ENCODE measurements around the gene EFCAB10.

The EFCAB10 gene

DNA sequence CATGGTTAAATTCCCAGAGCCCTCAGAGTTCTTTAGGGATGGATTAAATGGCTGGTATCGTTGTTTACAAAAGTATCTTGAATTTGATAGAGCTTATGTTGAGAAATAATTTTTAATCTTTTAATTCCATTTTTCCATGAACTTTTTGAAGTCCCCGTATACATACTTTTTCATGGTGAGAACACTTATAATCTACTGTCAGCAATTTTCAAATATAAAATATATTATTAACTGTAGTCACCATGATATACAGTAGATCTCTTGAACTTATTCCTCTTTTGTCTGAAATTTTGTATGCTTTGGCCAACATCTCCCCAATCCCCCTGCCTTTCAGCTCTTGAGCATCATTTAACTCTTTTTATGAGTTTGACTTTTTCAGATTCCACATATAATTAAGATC lies 9.4 kb downstream of the EFCAB10 start:
- no peak overlapping the region for H2BK5ac ChIP-seq (ENCODE audit: low read length)
- H2AK5ac ChIP-seq (ENCODE audit: low read depth, low read length) = no peak overlapping the region
- no peak for DNase-seq (ENCODE audit: low spot score)
- no peaks in the 10 kb centered on the region for H3K9me3 ChIP-seq (replicated peaks in 1 of 2; ENCODE audit: control insufficient read depth in 2 of 2, insufficient read depth in 1 of 2, low read depth in 1 of 2, low read length in 2 of 2)
- no peaks in the 10 kb centered on the region for H3K27me3 ChIP-seq (ENCODE audit: control insufficient read depth in 3 of 3, insufficient read depth in 3 of 3, low read depth in 1 of 3, low read length in 3 of 3)
- no peak overlapping the region for H3K14ac ChIP-seq (ENCODE audit: low read length)
- no peak overlapping the region for H2BK120ac ChIP-seq (ENCODE audit: low read depth, low read length)
- no peak overlapping the region for H2AFZ ChIP-seq (ENCODE audit: low read length)
- H3K4me3 ChIP-seq (ENCODE audit: low read length in 2 of 2) = no peak overlapping the region
- WGBS, 2 donors (ENCODE audit: extremely low coverage in 2 of 2, insufficient read length in 2 of 2, insufficient replicate concordance in 1 of 2) = no CpG with 5 or more reads among the region's 2 CpGs
- no peak overlapping the region for H3K4me2 ChIP-seq (ENCODE audit: insufficient read depth, low read length, poor library complexity, severe bottlenecking)
- no peak overlapping the region for H3K4ac ChIP-seq (ENCODE audit: low read length)
- peaks cover 3 to 23% of the 10 kb centered on the region in 2 donors for H3K36me3 ChIP-seq (replicated peaks in 1 of 2; ENCODE audit: control insufficient read depth in 2 of 2, insufficient read depth in 2 of 2, low read length in 2 of 2)
- no peak overlapping the region for H3K18ac ChIP-seq (ENCODE audit: low read length)
- H3K27ac ChIP-seq (replicated peaks; ENCODE audit: low read length) = no peak overlapping the region
- H3K4me1 ChIP-seq (ENCODE audit: control insufficient read depth in 2 of 2, insufficient read depth in 1 of 2, low read depth in 1 of 2, low read length in 2 of 2) = no peaks in the 10 kb centered on the region
- no peak overlapping the region for H2BK15ac ChIP-seq (ENCODE audit: low read length)
- no peak overlapping the region for H4K91ac ChIP-seq (ENCODE audit: low read depth, low read length, poor library complexity)
- H3K9ac ChIP-seq (ENCODE audit: low read depth, low read length, poor library complexity) = no peak overlapping the region
- no peak overlapping the region for H2BK12ac ChIP-seq (ENCODE audit: low read length)
- no peak overlapping the region for H3K23ac ChIP-seq (ENCODE audit: low read depth, low read length, poor library complexity)
- no peaks in the 10 kb centered on the region for H3K79me1 ChIP-seq (ENCODE audit: low read depth, low read length)
- no peak overlapping the region for H4K8ac ChIP-seq (ENCODE audit: low read depth, low read length)

- H2BK120ac ChIP-seq (ENCODE audit: low read depth, low read length) = no peak overlapping the region
- H3K27ac ChIP-seq (replicated peaks; ENCODE audit: low read length) = no peak overlapping the region
- peaks cover 2% of the 10 kb centered on the region for H3K79me1 ChIP-seq (ENCODE audit: low read depth, low read length)
- H3K4me2 ChIP-seq (ENCODE audit: insufficient read depth, low read length, poor library complexity, severe bottlenecking) = no peak overlapping the region
- no peak overlapping the region for H2BK12ac ChIP-seq (ENCODE audit: low read length)
- H3K9ac ChIP-seq (ENCODE audit: low read depth, low read length, poor library complexity) = no peak overlapping the region
- no peak overlapping the region for H2AFZ ChIP-seq (ENCODE audit: low read length)
- no peak for DNase-seq (ENCODE audit: low spot score)
- no CpG with 5 or more reads among the region's 3 CpGs for WGBS, 2 donors (ENCODE audit: extremely low coverage in 2 of 2, insufficient read length in 2 of 2, insufficient replicate concordance in 1 of 2)
- H2BK15ac ChIP-seq (ENCODE audit: low read length) = no peak overlapping the region
- no peak overlapping the region for H3K23ac ChIP-seq (ENCODE audit: low read depth, low read length, poor library complexity)
- no peak overlapping the region for H4K8ac ChIP-seq (ENCODE audit: low read depth, low read length)
- H3K9me3 ChIP-seq (replicated peaks in 1 of 2; ENCODE audit: control insufficient read depth in 2 of 2, insufficient read depth in 1 of 2, low read depth in 1 of 2, low read length in 2 of 2) = no peaks in the 10 kb centered on the region
- no peak overlapping the region for H4K91ac ChIP-seq (ENCODE audit: low read depth, low read length, poor library complexity)
- H2AK5ac ChIP-seq (ENCODE audit: low read depth, low read length) = no peak overlapping the region
- no peaks in the 10 kb centered on the region for H3K4me1 ChIP-seq (ENCODE audit: control insufficient read depth in 2 of 2, insufficient read depth in 1 of 2, low read depth in 1 of 2, low read length in 2 of 2)
- no peak overlapping the region for H3K4me3 ChIP-seq (ENCODE audit: low read length in 2 of 2)
- H3K14ac ChIP-seq (ENCODE audit: low read length) = no peak overlapping the region
- no peak overlapping the region for H2BK5ac ChIP-seq (ENCODE audit: low read length)
- H3K18ac ChIP-seq (ENCODE audit: low read length) = no peak overlapping the region
- H3K4ac ChIP-seq (ENCODE audit: low read length) = no peak overlapping the region
- peaks cover 10 to 63% of the 10 kb centered on the region in 2 donors for H3K36me3 ChIP-seq (replicated peaks in 1 of 2; ENCODE audit: control insufficient read depth in 2 of 2, insufficient read depth in 2 of 2, low read length in 2 of 2)
- H3K27me3 ChIP-seq (ENCODE audit: control insufficient read depth in 3 of 3, insufficient read depth in 3 of 3, low read depth in 1 of 3, low read length in 3 of 3) = no peaks in the 10 kb centered on the region
Observed at GRCh38 chr7:105567821-105568220, 13.5 kb downstream of the EFCAB10 start.

GRCh38 chr7:105567024-105567423 lies 14.3 kb downstream of the EFCAB10 start:
- H3K27me3 ChIP-seq (ENCODE audit: control insufficient read depth in 3 of 3, insufficient read depth in 3 of 3, low read depth in 1 of 3, low read length in 3 of 3) = no peaks in the 10 kb centered on the region
- no peak overlapping the region for H2BK15ac ChIP-seq (ENCODE audit: low read length)
- peaks cover 2% of the 10 kb centered on the region for H3K79me1 ChIP-seq (ENCODE audit: low read depth, low read length)
- H4K8ac ChIP-seq (ENCODE audit: low read depth, low read length) = no peak overlapping the region
- H3K9me3 ChIP-seq (replicated peaks in 1 of 2; ENCODE audit: control insufficient read depth in 2 of 2, insufficient read depth in 1 of 2, low read depth in 1 of 2, low read length in 2 of 2) = no peaks in the 10 kb centered on the region
- H3K4me1 ChIP-seq (ENCODE audit: control insufficient read depth in 2 of 2, insufficient read depth in 1 of 2, low read depth in 1 of 2, low read length in 2 of 2) = no peaks in the 10 kb centered on the region
- no peak overlapping the region for H3K23ac ChIP-seq (ENCODE audit: low read depth, low read length, poor library complexity)
- H3K4me3 ChIP-seq (ENCODE audit: low read length in 2 of 2) = no peak overlapping the region
- no peak overlapping the region for H3K4me2 ChIP-seq (ENCODE audit: insufficient read depth, low read length, poor library complexity, severe bottlenecking)
- no peak overlapping the region for H3K14ac ChIP-seq (ENCODE audit: low read length)
- no peak overlapping the region for H2AK5ac ChIP-seq (ENCODE audit: low read depth, low read length)
- no peak overlapping the region for H2BK12ac ChIP-seq (ENCODE audit: low read length)
- H4K91ac ChIP-seq (ENCODE audit: low read depth, low read length, poor library complexity) = no peak overlapping the region
- no peak overlapping the region for H3K18ac ChIP-seq (ENCODE audit: low read length)
- H2AFZ ChIP-seq (ENCODE audit: low read length) = no peak overlapping the region
- H2BK120ac ChIP-seq (ENCODE audit: low read depth, low read length) = no peak overlapping the region
- H3K27ac ChIP-seq (replicated peaks; ENCODE audit: low read length) = no peak overlapping the region
- peaks cover 10 to 71% of the 10 kb centered on the region in 2 donors for H3K36me3 ChIP-seq (replicated peaks in 1 of 2; ENCODE audit: control insufficient read depth in 2 of 2, insufficient read depth in 2 of 2, low read length in 2 of 2)
- H3K9ac ChIP-seq (ENCODE audit: low read depth, low read length, poor library complexity) = no peak overlapping the region
- no peak for DNase-seq (ENCODE audit: low spot score)
- H3K4ac ChIP-seq (ENCODE audit: low read length) = no peak overlapping the region
- no peak overlapping the region for H2BK5ac ChIP-seq (ENCODE audit: low read length)
- no CpG with 5 or more reads among the region's 2 CpGs for WGBS, 2 donors (ENCODE audit: extremely low coverage in 2 of 2, insufficient read length in 2 of 2, insufficient replicate concordance in 1 of 2)

GRCh38 chr7:105565190-105565589 lies 16.1 kb downstream of the EFCAB10 start:
- H2AFZ ChIP-seq (ENCODE audit: low read length) = no peak overlapping the region
- H3K27me3 ChIP-seq (ENCODE audit: control insufficient read depth in 3 of 3, insufficient read depth in 3 of 3, low read depth in 1 of 3, low read length in 3 of 3) = no peaks in the 10 kb centered on the region
- no peak overlapping the region for H3K18ac ChIP-seq (ENCODE audit: low read length)
- no peak overlapping the region for H3K4ac ChIP-seq (ENCODE audit: low read length)
- H3K4me2 ChIP-seq (ENCODE audit: insufficient read depth, low read length, poor library complexity, severe bottlenecking) = no peak overlapping the region
- no peak overlapping the region for H4K91ac ChIP-seq (ENCODE audit: low read depth, low read length, poor library complexity)
- no peak overlapping the region for H2BK15ac ChIP-seq (ENCODE audit: low read length)
- no peak overlapping the region for H3K4me3 ChIP-seq (ENCODE audit: low read length in 2 of 2)
- no peak overlapping the region for H2BK120ac ChIP-seq (ENCODE audit: low read depth, low read length)
- peaks cover 2% of the 10 kb centered on the region for H3K79me1 ChIP-seq (ENCODE audit: low read depth, low read length)
- no peak overlapping the region for H2BK12ac ChIP-seq (ENCODE audit: low read length)
- H4K8ac ChIP-seq (ENCODE audit: low read depth, low read length) = no peak overlapping the region
- no peak overlapping the region for H3K27ac ChIP-seq (replicated peaks; ENCODE audit: low read length)
- no peak overlapping the region for H3K14ac ChIP-seq (ENCODE audit: low read length)
- WGBS, 2 donors (ENCODE audit: extremely low coverage in 2 of 2, insufficient read length in 2 of 2, insufficient replicate concordance in 1 of 2) = no CpG with 5 or more reads among the region's 4 CpGs
- H3K9me3 ChIP-seq (replicated peaks in 1 of 2; ENCODE audit: control insufficient read depth in 2 of 2, insufficient read depth in 1 of 2, low read depth in 1 of 2, low read length in 2 of 2) = no peaks in the 10 kb centered on the region
- H3K23ac ChIP-seq (ENCODE audit: low read depth, low read length, poor library complexity) = no peak overlapping the region
- H3K4me1 ChIP-seq (ENCODE audit: control insufficient read depth in 2 of 2, insufficient read depth in 1 of 2, low read depth in 1 of 2, low read length in 2 of 2) = no peaks in the 10 kb centered on the region
- no peak overlapping the region for H2BK5ac ChIP-seq (ENCODE audit: low read length)
- H3K36me3 ChIP-seq (replicated peaks in 1 of 2; ENCODE audit: control insufficient read depth in 2 of 2, insufficient read depth in 2 of 2, low read length in 2 of 2) = peaks cover 10 to 86% of the 10 kb centered on the region in 2 donors
- no peak overlapping the region for H2AK5ac ChIP-seq (ENCODE audit: low read depth, low read length)
- no peak overlapping the region for H3K9ac ChIP-seq (ENCODE audit: low read depth, low read length, poor library complexity)
- no peak for DNase-seq (ENCODE audit: low spot score)
